IPS-NIHi7 (cell line): ENCODE data around the gene FZD7.

Experiments
- DNase-seq: peaks from one replicate; pipeline ENCODE4 v3.0.0; 2012; ENCODE audit warnings: mixed read lengths; ENCODE audit errors: extremely low spot score

Gene FZD7

GRCh38 chr2:202037086-202037485 is 3.4 kb downstream of the FZD7 start:
- DNase-seq: no peak

GRCh38 chr2:202038471-202039277 is 5.0 kb downstream of the FZD7 start:
- DNase-seq: peak; percentile 52

GRCh38 chr2:202039278-202040078 is 5.8 kb downstream of the FZD7 start:
- DNase-seq: no peak

GRCh38 chr2:202040079-202040844 is 6.6 kb downstream of the FZD7 start:
- no peak for DNase-seq

- DNase-seq: no peak
Observed at GRCh38 chr2:202042444-202042843, 8.8 kb downstream of the FZD7 start.

GRCh38 chr2:202043475-202043874 is 9.8 kb downstream of the FZD7 start:
- no peak for DNase-seq

- DNase-seq: no peak
Observed at GRCh38 chr2:202044777-202045176, 11.1 kb downstream of the FZD7 start.

- no peak for DNase-seq
Observed at GRCh38 chr2:202046572-202046971, 12.9 kb downstream of the FZD7 start.

- DNase-seq: no peak
Observed at GRCh38 chr2:202049092-202049728, 15.6 kb downstream of the FZD7 start.

GRCh38 chr2:202049840-202050239 is 16.2 kb downstream of the FZD7 start:
- DNase-seq: no peak

GRCh38 chr2:202050652-202051051 is 17.0 kb downstream of the FZD7 start:
- DNase-seq: no peak

- no peak for DNase-seq
Observed at GRCh38 chr2:202051499-202052161, 18.0 kb downstream of the FZD7 start.

GRCh38 chr2:202052235-202052634 is 18.6 kb downstream of the FZD7 start:
- no peak for DNase-seq

- no peak for DNase-seq
Observed at GRCh38 chr2:202054679-202055078, 21.0 kb downstream of the FZD7 start.

- no peak for DNase-seq
Observed at GRCh38 chr2:202056611-202057010, 23.0 kb downstream of the FZD7 start.

GRCh38 chr2:202060218-202060617 is 26.6 kb downstream of the FZD7 start:
- DNase-seq: no peak

- no peak for DNase-seq
Observed at GRCh38 chr2:202061695-202062094, 28.0 kb downstream of the FZD7 start.

GRCh38 chr2:202064171-202064880 is 30.7 kb downstream of the FZD7 start:
- DNase-seq: peak; percentile 63

GRCh38 chr2:202064881-202065230 is 31.2 kb downstream of the FZD7 start:
- DNase-seq: no peak

GRCh38 chr2:202065876-202066275 is 32.2 kb downstream of the FZD7 start:
- no peak for DNase-seq

- DNase-seq: no peak
Observed at GRCh38 chr2:202066875-202067274, 33.2 kb downstream of the FZD7 start.
